ENCODE measurements around the gene C4orf54. TPM values are rescaled to one million over a fixed set of nuclear protein-coding genes. Genes with fewer than 3 reads are reported as not detected.

The C4orf54 gene
- total RNA-seq, 1 experiment from 2014 or later, result not detected

GRCh38 chr4:99668472-99668871 is 10.8 kb upstream of the C4orf54 start:
- no peaks in the 10 kb centered on the region for H3K9me3 ChIP-seq (ENCODE audit: control insufficient read depth, low read depth, low read length)
- H3K27me3 ChIP-seq (ENCODE audit: insufficient read depth, low read length), result no peaks in the 10 kb centered on the region
- no peak overlapping the region for H3K4me2 ChIP-seq (ENCODE audit: insufficient read depth, insufficient read length, low read length)
- no peaks in the 10 kb centered on the region for H3K23me2 ChIP-seq (ENCODE audit: insufficient read length, low read depth, low read length, poor library complexity, severe bottlenecking)
- H2BK12ac ChIP-seq (ENCODE audit: insufficient read length, low read depth, low read length), result no peak overlapping the region
- no peak overlapping the region for H4K8ac ChIP-seq (replicated peaks; ENCODE audit: insufficient read length, low read depth, low read length)
- no peak overlapping the region for H3K56ac ChIP-seq (ENCODE audit: insufficient read length, low read depth, low read length)
- no peak overlapping the region for H3K23ac ChIP-seq (ENCODE audit: insufficient read length, low read depth, low read length)
- H3T11ph ChIP-seq (ENCODE audit: low read length), result no peak overlapping the region
- H2BK15ac ChIP-seq (ENCODE audit: low read depth, low read length), result no peak overlapping the region
- no peaks in the 10 kb centered on the region for H3K4me1 ChIP-seq (ENCODE audit: insufficient read depth, low read length)
- H4K20me1 ChIP-seq (ENCODE audit: control insufficient read depth, insufficient read depth, insufficient read length), result no peaks in the 10 kb centered on the region
- no peak overlapping the region for H3K9ac ChIP-seq (ENCODE audit: extremely low read depth, insufficient read length, low read length)
- no peak overlapping the region for H3K27ac ChIP-seq (ENCODE audit: insufficient read length, low read depth, low read length)
- Mint-ChIP-seq H3K4me1 (no peaks in the 10 kb centered on the region), H3K9me3 (peaks cover 17% of the 10 kb centered on the region in 2 experiments), H3K4me3 (no peak overlapping the region), H3K27me3 (ENCODE audit: low read depth) (no peaks in the 10 kb centered on the region; the same call in 1 of the 2 replicates), H3K27ac (peak overlapping the region in 1 of 3 experiments; percentile 91; a peak in 1 of 7 replicates), H3K36me3 (ENCODE audit: insufficient read depth in 1 of 3, low read depth in 3 of 3) (peaks cover 5 to 13% (median 12%) of the 10 kb centered on the region in 3 experiments)
- TF ChIP-seq CTCF (conservative IDR thresholded peaks at IDR 0.05), result no peak
- no peaks in the 10 kb centered on the region for H3K79me1 ChIP-seq (ENCODE audit: insufficient read depth, low read depth, low read length, poor library complexity, severe bottlenecking)
- H2BK5ac ChIP-seq (ENCODE audit: insufficient read length, low read length), result no peak overlapping the region
- no peak overlapping the region for H3K14ac ChIP-seq (ENCODE audit: insufficient read depth, low read length)
- H2AFZ ChIP-seq (ENCODE audit: low read length), result no peak overlapping the region
- no peak overlapping the region for H3K4ac ChIP-seq (ENCODE audit: low read depth, low read length)
- H4K5ac ChIP-seq (ENCODE audit: insufficient read length, low read depth, low read length), result no peak overlapping the region
- H3K18ac ChIP-seq (ENCODE audit: insufficient read length, low read depth, low read length), result no peak overlapping the region
- H4K91ac ChIP-seq (ENCODE audit: insufficient read length, low read depth, low read length), result no peak overlapping the region
- H2BK20ac ChIP-seq (ENCODE audit: low read depth, low read length, poor library complexity, severe bottlenecking), result no peak overlapping the region
- no peak overlapping the region for H2BK120ac ChIP-seq (ENCODE audit: low read depth, low read length, poor library complexity, severe bottlenecking)
- no peaks in the 10 kb centered on the region for H3K79me2 ChIP-seq (ENCODE audit: insufficient read depth, low read length)
- no peak overlapping the region for H2AK5ac ChIP-seq (ENCODE audit: insufficient read length, low read length)
- DNase-seq, result no peak
- whole genome bisulfite sequencing (ENCODE audit: extremely low coverage, insufficient read length, low lambda C conversion rate), result no CpG with 5 or more reads among the region's 1 CpG

Data from H9 (cell line).